ENCODE results near the gene COTL1. TPM values are rescaled to one million over a fixed set of nuclear protein-coding genes. Genes with fewer than 3 reads are reported as not detected.
A peak's percentile ranks its signal among the peaks of the same experiment; 100 is the strongest.

Gene COTL1
- total and polyA plus RNA-seq, 9 of the 15 experiments (the other 6 are each of a cell fraction or from before 2014, with no cell fraction given): 27.7 to 185 (median 72.5) TPM

DNA sequence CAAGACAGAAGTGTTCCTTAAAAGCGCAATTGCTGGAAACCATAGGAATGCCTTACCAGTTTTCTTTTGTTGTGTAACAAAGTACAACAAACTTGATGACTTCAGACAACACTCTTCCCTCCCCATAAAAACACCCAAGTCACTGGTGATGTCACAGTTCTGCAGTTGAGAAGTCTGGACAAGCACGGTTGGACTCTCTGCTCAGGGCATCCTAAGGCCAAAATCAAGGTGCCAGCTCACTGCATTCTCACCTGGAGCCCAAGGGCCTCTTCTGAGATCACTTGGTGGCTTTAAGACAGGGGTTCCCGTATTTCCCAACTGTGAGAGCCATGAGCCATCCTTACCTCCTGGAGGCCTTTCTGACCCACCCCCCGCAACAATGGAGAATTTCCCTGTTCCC lies 67.8 kb downstream of the COTL1 start:
- Histone ChIP-seq H3K27me3 (ENCODE audit: control insufficient read depth in 2 of 2, insufficient read depth in 2 of 2, low read length in 2 of 2) (peaks cover 6 to 18% of the 10 kb centered on the region in 2 experiments; a peak in 4 of 5 replicates), H3K36me3 (ENCODE audit: control insufficient read depth, insufficient read depth, low read length) (no peaks in the 10 kb centered on the region), H3K4me2 (ENCODE audit: insufficient read depth, low read length) (no peak overlapping the region), H3K9ac (ENCODE audit: insufficient read depth in 1 of 2, low read depth in 2 of 2, low read length in 2 of 2) (no peak overlapping the region), H3K9me1 (ENCODE audit: control insufficient read depth, insufficient read depth, low read length) (no peaks in the 10 kb centered on the region), H3K9me3 (replicated peaks; ENCODE audit: control insufficient read depth, insufficient read depth, low read depth, low read length) (no peaks in the 10 kb centered on the region), H3K27ac (ENCODE audit: extremely low read depth, low read depth, low read length) (no peak overlapping the region), H3K4me3 (no peak overlapping the region), H3K79me2 (ENCODE audit: control insufficient read depth, insufficient read depth, low read length) (no peaks in the 10 kb centered on the region), H2AFZ (ENCODE audit: low read depth, low read length) (0 out of 2 replicates have a peak overlapping the region, but pooled peaks have one; percentile 1), H4K20me1 (replicated peaks; ENCODE audit: control insufficient read depth, insufficient read depth, low read length) (no peaks in the 10 kb centered on the region), H3K4me1 (replicated peaks in 1 of 2; ENCODE audit: control insufficient read depth in 2 of 2, insufficient read depth in 2 of 2, low read length in 2 of 2) (peaks cover 18 to 28% of the 10 kb centered on the region in 2 experiments)
- WGBS (ENCODE audit: insufficient coverage, low coverage, missing lambda C conversion rate): 56% methylated on average over 4 of the region's 4 CpGs
- TF ChIP-seq, protein P1, sequence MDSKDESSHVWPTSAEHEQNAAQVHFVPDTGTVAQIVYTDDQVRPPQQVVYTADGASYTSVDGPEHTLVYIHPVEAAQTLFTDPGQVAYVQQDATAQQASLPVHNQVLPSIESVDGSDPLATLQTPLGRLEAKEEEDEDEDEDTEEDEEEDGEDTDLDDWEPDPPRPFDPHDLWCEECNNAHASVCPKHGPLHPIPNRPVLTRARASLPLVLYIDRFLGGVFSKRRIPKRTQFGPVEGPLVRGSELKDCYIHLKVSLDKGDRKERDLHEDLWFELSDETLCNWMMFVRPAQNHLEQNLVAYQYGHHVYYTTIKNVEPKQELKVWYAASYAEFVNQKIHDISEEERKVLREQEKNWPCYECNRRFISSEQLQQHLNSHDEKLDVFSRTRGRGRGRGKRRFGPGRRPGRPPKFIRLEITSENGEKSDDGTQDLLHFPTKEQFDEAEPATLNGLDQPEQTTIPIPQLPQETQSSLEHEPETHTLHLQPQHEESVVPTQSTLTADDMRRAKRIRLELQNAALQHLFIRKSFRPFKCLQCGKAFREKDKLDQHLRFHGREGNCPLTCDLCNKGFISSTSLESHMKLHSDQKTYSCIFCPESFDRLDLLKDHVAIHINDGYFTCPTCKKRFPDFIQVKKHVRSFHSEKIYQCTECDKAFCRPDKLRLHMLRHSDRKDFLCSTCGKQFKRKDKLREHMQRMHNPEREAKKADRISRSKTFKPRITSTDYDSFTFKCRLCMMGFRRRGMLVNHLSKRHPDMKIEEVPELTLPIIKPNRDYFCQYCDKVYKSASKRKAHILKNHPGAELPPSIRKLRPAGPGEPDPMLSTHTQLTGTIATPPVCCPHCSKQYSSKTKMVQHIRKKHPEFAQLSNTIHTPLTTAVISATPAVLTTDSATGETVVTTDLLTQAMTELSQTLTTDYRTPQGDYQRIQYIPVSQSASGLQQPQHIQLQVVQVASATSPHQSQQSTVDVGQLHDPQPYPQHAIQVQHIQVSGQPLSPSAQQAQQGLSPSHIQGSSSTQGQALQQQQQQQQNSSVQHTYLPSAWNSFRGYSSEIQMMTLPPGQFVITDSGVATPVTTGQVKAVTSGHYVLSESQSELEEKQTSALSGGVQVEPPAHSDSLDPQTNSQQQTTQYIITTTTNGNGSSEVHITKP (IDR thresholded peaks at IDR 0.05; ENCODE audit: partially characterized antibody): peak; percentile 41
- TF ChIP-seq CEBPB (tag; IDR thresholded peaks at IDR 0.05) (0 out of 2 replicates have a peak, but pooled peaks have one; percentile 6), LCOR (CRISPR knock-in tag; IDR thresholded peaks at IDR 0.05) (no peak)
- in situ Hi-C loops (cut with MboI) (no loop called here), intact Hi-C loops (cut with micrococcal nuclease) (loop anchor here (5.0 kb wide), 1 partner anchor 38 kb away; no protein-coding TSS in a partner anchor)
- BruUV-seq (replicated peaks): no TSS peak
- DNase-seq (ENCODE audit: extremely low read depth in 1 of 4, low spot score in 3 of 4): no peak
- POLR2A ChIA-PET: interaction anchor here (1.9 kb wide), 1 partner anchor 44 kb away, joined by 6 read pairs; no protein-coding TSS in a partner anchor
- CTCF ChIA-PET (ENCODE audit: low intra/inter-chr PET ratio): no interaction called here
- no peak for FAIRE-seq
- no peak for ATAC-seq

Data from K562 (cell line).